ENCODE results near the gene WNT5A. TPM values are rescaled to one million over a fixed set of nuclear protein-coding genes. Genes with fewer than 3 reads are reported as not detected.

WNT5A gene
- total RNA-seq, 1 donor from 2014 or later: 5.5 TPM

- Mint-ChIP-seq H3K9me3 (ENCODE audit: low read depth) (no peaks in the 10 kb centered on the region), H3K4me3 (ENCODE audit: low read depth) (no peak overlapping the region), H3K27ac (no peak overlapping the region), H3K27me3 (peaks cover 15% of the 10 kb centered on the region), H3K4me1 (ENCODE audit: low read depth) (no peaks in the 10 kb centered on the region), H3K36me3 (ENCODE audit: insufficient read depth) (peaks cover 2% of the 10 kb centered on the region)
- no peak for DNase-seq (ENCODE audit: low spot score, unreplicated experiment)
- no peak for TF ChIP-seq CTCF (IDR thresholded peaks at IDR 0.05; ENCODE audit: unreplicated experiment)
Observed at GRCh38 chr3:55468251-55468650, 18.9 kb downstream of the WNT5A start.

- H3K4me1 Mint-ChIP-seq (ENCODE audit: low read depth): no peaks in the 10 kb centered on the region
- no peak overlapping the region for H3K4me3 Mint-ChIP-seq (ENCODE audit: low read depth)
- no peak overlapping the region for H3K27ac Mint-ChIP-seq
- DNase-seq (ENCODE audit: low spot score, unreplicated experiment): no peak
- no peaks in the 10 kb centered on the region for H3K9me3 Mint-ChIP-seq (ENCODE audit: low read depth)
- no peak for TF ChIP-seq CTCF (IDR thresholded peaks at IDR 0.05; ENCODE audit: unreplicated experiment)
- H3K27me3 Mint-ChIP-seq: peaks cover 4% of the 10 kb centered on the region
- H3K36me3 Mint-ChIP-seq (ENCODE audit: insufficient read depth): peaks cover 2% of the 10 kb centered on the region
Observed at GRCh38 chr3:55467099-55467498, 20.0 kb downstream of the WNT5A start.

- no peaks in the 10 kb centered on the region for H3K4me1 Mint-ChIP-seq (ENCODE audit: low read depth)
- H3K27ac Mint-ChIP-seq: no peak overlapping the region
- H3K9me3 Mint-ChIP-seq (ENCODE audit: low read depth): no peaks in the 10 kb centered on the region
- no peak for TF ChIP-seq CTCF (IDR thresholded peaks at IDR 0.05; ENCODE audit: unreplicated experiment)
- no peak overlapping the region for H3K4me3 Mint-ChIP-seq (ENCODE audit: low read depth)
- H3K36me3 Mint-ChIP-seq (ENCODE audit: insufficient read depth): no peaks in the 10 kb centered on the region
- no peaks in the 10 kb centered on the region for H3K27me3 Mint-ChIP-seq
- no peak for DNase-seq (ENCODE audit: low spot score, unreplicated experiment)
Observed at GRCh38 chr3:55466526-55466925, 20.6 kb downstream of the WNT5A start.

GRCh38 chr3:55461896-55462295 is 25.2 kb downstream of the WNT5A start:
- Mint-ChIP-seq H3K27me3 (peaks cover 13% of the 10 kb centered on the region), H3K4me1 (ENCODE audit: low read depth) (no peaks in the 10 kb centered on the region), H3K4me3 (ENCODE audit: low read depth) (no peak overlapping the region), H3K27ac (no peak overlapping the region), H3K36me3 (ENCODE audit: insufficient read depth) (no peaks in the 10 kb centered on the region), H3K9me3 (ENCODE audit: low read depth) (no peaks in the 10 kb centered on the region)
- DNase-seq (ENCODE audit: low spot score, unreplicated experiment): no peak
- no peak for TF ChIP-seq CTCF (IDR thresholded peaks at IDR 0.05; ENCODE audit: unreplicated experiment)

- H3K36me3 Mint-ChIP-seq (ENCODE audit: insufficient read depth): no peaks in the 10 kb centered on the region
Observed at GRCh38 chr3:55459838-55460237, 27.3 kb downstream of the WNT5A start.

More at GRCh38 chr3:55459838-55460237, 27.3 kb downstream of the WNT5A start:
- no peak for TF ChIP-seq CTCF (IDR thresholded peaks at IDR 0.05; ENCODE audit: unreplicated experiment)
- DNase-seq (ENCODE audit: low spot score, unreplicated experiment): no peak
- Mint-ChIP-seq H3K9me3 (ENCODE audit: low read depth) (no peaks in the 10 kb centered on the region), H3K27me3 (peaks cover 25% of the 10 kb centered on the region), H3K27ac (no peak overlapping the region), H3K4me1 (ENCODE audit: low read depth) (no peaks in the 10 kb centered on the region), H3K4me3 (ENCODE audit: low read depth) (no peak overlapping the region)

Data from progenitor cell of endocrine pancreas (in vitro differentiated cells).